HG02885 (cell line): ENCODE results near the gene MTNR1A.

ENCODE experiments used
- ATAC-seq: cut with Tn5 transposase; IDR thresholded peaks from one replicate; pipeline ENCODE4 v1.9.1; 2021; ENCODE audit warnings: mild to moderate bottlenecking; ENCODE audit not compliant: unreplicated experiment, poor library complexity

MTNR1A gene

GRCh38 chr4:186499467-186499866 is 55.9 kb downstream of the MTNR1A start:
- ATAC-seq: no peak

- ATAC-seq: no peak
Observed at GRCh38 chr4:186497043-186497442, 58.3 kb downstream of the MTNR1A start.

- no peak for ATAC-seq
Observed at GRCh38 chr4:186494496-186494895, 60.9 kb downstream of the MTNR1A start.

- ATAC-seq: no peak
Observed at GRCh38 chr4:186487726-186488125, 67.6 kb downstream of the MTNR1A start.

GRCh38 chr4:186486172-186486571 is 69.2 kb downstream of the MTNR1A start:
- no peak for ATAC-seq

- no peak for ATAC-seq
Observed at GRCh38 chr4:186485561-186486062, 69.8 kb downstream of the MTNR1A start.

GRCh38 chr4:186485150-186485549 is 70.2 kb downstream of the MTNR1A start:
- no peak for ATAC-seq

- no peak for ATAC-seq
Observed at GRCh38 chr4:186483656-186484055, 71.7 kb downstream of the MTNR1A start.
